ENCODE measurements around the gene TAS2R19.

GRCh38 chr12:11014234-11014633 is 8.2 kb downstream of the TAS2R19 start:
- TF ChIP-seq CTCF (IDR thresholded peaks at IDR 0.05; ENCODE audit: insufficient read depth, low read depth, low read length): no peak
- TF ChIP-seq EZH2 (IDR thresholded peaks at IDR 0.05; ENCODE audit: insufficient read depth, low read length): no peak

All from astrocyte (in vitro differentiated cells and primary cell).